ENCODE data around the gene SCOC.
"Not testable (repeated sequence)": the region's sequence is repeated elsewhere in the genome, so short reads cannot be mapped to it uniquely, and the experiment has no call there.

DNA sequence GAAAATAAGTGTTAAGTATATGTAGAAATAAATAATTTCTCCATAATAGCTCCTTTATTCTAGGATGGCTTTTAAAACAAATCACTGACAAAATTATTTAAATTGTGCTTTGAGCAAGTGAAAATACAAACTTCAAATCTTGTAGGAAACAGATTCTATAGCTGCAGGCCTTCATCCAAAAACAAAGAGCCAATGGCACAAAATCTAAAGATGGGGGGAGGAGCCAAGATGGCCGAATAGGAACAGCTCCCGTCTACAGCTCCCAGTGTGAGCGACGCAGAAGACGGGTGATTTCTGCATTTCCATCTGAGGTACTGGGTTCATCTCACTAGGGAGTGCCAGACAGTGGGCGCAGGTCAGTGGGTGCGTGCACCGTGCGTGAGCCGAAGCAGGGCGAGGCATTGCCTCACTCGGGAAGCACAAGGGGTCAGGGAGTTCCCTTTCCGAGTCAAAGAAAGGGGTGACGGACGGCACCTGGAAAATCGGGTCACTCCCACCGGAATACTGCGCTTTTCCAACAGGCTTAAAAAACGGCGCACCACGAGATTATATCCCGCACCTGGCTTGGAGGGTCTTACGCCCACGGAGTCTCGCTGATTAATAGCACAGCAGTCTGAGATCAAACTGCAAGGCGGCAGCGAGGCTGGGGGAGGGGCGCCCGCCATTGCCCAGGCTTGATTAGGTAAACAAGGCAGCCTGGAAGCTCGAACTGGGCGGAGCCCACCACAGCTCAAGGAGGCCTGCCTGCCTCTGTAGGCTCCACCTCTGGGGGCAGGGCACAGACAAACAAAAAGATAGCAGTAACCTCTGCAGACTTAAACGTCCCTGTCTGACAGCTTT is 39.9 kb downstream of the SCOC start:
- not testable (repeated sequence) for TF ChIP-seq CTCF, EP300, POLR2AphosphoS5, POLR2A (IDR thresholded peaks at IDR 0.05)
